ENCODE results near the gene ZNF496.

The ZNF496 gene

DNA sequence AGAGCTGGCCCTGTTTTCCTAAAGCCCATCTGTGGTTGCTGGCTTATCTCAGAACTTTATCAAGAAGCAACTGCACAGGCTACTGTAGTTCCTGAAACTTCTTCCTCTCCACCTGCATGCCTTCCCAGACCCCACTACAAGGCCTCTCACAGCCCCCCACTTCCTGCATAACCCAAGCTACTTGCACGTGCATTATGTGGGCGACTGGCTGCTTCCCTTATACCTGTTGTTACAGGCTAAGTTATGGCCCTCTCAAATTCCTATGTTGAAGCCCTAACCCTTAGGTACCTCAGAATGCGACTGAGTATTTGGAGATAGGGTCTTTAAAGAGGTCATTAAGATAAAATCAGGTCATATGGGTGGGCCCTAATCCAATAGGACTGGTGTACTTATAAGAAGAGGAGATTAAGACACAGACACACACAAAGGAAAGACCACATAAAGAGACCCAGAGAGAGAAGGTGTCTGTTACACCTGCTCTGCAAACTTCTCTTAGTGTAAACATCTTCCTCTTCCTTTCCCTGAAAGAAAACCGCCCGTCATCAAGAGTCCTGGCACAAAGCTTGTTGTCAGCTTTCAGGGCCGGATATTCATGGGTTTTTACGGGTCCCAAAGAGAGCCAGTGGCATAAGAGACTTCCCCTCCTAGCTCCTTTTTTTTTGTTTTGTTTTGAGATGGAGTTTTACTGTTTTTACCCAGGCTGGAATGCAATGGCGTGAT, 5.1 kb downstream of the ZNF496 start:
- DNase-seq (ENCODE audit: low spot score) = no peak
- Histone ChIP-seq H3K27ac (no peak overlapping the region), H3K4me3 (no peak overlapping the region)
- TF ChIP-seq, protein P1, sequence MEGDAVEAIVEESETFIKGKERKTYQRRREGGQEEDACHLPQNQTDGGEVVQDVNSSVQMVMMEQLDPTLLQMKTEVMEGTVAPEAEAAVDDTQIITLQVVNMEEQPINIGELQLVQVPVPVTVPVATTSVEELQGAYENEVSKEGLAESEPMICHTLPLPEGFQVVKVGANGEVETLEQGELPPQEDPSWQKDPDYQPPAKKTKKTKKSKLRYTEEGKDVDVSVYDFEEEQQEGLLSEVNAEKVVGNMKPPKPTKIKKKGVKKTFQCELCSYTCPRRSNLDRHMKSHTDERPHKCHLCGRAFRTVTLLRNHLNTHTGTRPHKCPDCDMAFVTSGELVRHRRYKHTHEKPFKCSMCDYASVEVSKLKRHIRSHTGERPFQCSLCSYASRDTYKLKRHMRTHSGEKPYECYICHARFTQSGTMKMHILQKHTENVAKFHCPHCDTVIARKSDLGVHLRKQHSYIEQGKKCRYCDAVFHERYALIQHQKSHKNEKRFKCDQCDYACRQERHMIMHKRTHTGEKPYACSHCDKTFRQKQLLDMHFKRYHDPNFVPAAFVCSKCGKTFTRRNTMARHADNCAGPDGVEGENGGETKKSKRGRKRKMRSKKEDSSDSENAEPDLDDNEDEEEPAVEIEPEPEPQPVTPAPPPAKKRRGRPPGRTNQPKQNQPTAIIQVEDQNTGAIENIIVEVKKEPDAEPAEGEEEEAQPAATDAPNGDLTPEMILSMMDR (IDR thresholded peaks at IDR 0.05) = no peak

- Histone ChIP-seq H3K27ac (no peak overlapping the region), H3K4me3 (no peak overlapping the region)
- TF ChIP-seq, protein P1 (IDR thresholded peaks at IDR 0.05) = no peak
- DNase-seq (ENCODE audit: low spot score) = no peak
These were observed 6.7 kb downstream of the ZNF496 start for GRCh38 chr1:247324923-247325322.

- TF ChIP-seq, protein P1 (IDR thresholded peaks at IDR 0.05) = no peak
- Histone ChIP-seq H3K4me3 (no peak overlapping the region), H3K27ac (no peak overlapping the region)
- no peak for DNase-seq (ENCODE audit: low spot score)
These were observed 7.4 kb downstream of the ZNF496 start for GRCh38 chr1:247324204-247324787.

- no peak overlapping the region for H3K4me3 ChIP-seq
- TF ChIP-seq, protein P1 (IDR thresholded peaks at IDR 0.05) = no peak
- no peak overlapping the region for H3K27ac ChIP-seq
- DNase-seq (ENCODE audit: low spot score) = no peak
These were observed 8.6 kb downstream of the ZNF496 start for GRCh38 chr1:247322849-247323586.

DNA sequence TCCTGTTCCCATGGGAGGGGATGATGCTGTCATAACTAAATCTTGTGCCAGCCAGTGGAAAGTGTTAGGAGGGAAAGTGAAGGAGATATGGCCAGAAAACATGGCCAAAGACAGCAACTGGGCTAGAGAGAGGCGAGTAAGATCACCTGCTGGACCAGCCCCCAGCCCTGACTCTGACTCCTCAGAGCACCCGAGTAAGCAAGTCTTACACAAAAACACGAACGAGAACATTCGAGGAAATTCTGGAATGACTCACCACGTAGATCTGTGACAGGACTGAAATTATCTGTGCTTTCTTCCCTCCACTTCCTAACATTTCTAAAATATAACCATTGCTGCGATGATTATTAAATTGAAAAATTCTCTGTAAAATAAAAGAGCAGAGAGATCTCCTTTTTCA, 9.2 kb downstream of the ZNF496 start:
- no peak for DNase-seq (ENCODE audit: low spot score)
- no peak overlapping the region for H3K27ac ChIP-seq
- TF ChIP-seq, protein P1 (IDR thresholded peaks at IDR 0.05) = no peak
- no peak overlapping the region for H3K4me3 ChIP-seq

GRCh38 chr1:247317702-247318101, 14.0 kb downstream of the ZNF496 start:
- Histone ChIP-seq H3K27ac (no peak overlapping the region), H3K4me3 (no peak overlapping the region)
- TF ChIP-seq, protein P1 (IDR thresholded peaks at IDR 0.05) = no peak
- DNase-seq (ENCODE audit: low spot score) = no peak
